ENCODE results near the gene PCBP3. TPM values are rescaled to one million over a fixed set of nuclear protein-coding genes. Genes with fewer than 3 reads are reported as not detected.

Gene PCBP3
- total and polyA plus RNA-seq, 10 of the 15 experiments (the other 5 are each of a cell fraction or from before 2014, with no cell fraction given) = 0.09 to 1.3 (median 0.46) TPM; not detected in 3

GRCh38 chr21:45988366-45989347 is 345.1 kb downstream of the PCBP3 start (continued):
- TF ChIP-seq REST (IDR thresholded peaks at IDR 0.05; ENCODE audit: low read depth, low read length) = no peak

- Histone ChIP-seq H3K4me1 (ENCODE audit: control insufficient read depth, insufficient read depth, low read length) (no peaks in the 10 kb centered on the region), H3K9ac (ENCODE audit: control insufficient read depth, insufficient read depth, low read length) (no peak overlapping the region), H3K27ac (ENCODE audit: control insufficient read depth, insufficient read depth) (no peak overlapping the region), H4K20me1 (ENCODE audit: control insufficient read depth, insufficient read depth) (no peaks in the 10 kb centered on the region), H3K79me2 (ENCODE audit: control insufficient read depth, insufficient read depth, low read length) (no peaks in the 10 kb centered on the region), H3K27me3 (replicated peaks in 1 of 2; ENCODE audit: control insufficient read depth in 2 of 2, insufficient read depth in 2 of 2, low read length in 1 of 2) (no peaks in the 10 kb centered on the region), H3K9me3 (replicated peaks; ENCODE audit: control insufficient read depth, insufficient read depth, low read length) (no peaks in the 10 kb centered on the region), H3K36me3 (ENCODE audit: control insufficient read depth in 2 of 2, insufficient read depth in 2 of 2, low read length in 1 of 2) (no peaks in the 10 kb centered on the region), H3K4me2 (ENCODE audit: control insufficient read depth, insufficient read depth) (no peak overlapping the region), H2AFZ (ENCODE audit: control insufficient read depth, low read depth, low read length) (no peak overlapping the region), H3K4me3 (no peak overlapping the region)
- no peak for DNase-seq (ENCODE audit: low read depth, low spot score)
- no TSS peak for BruUV-seq (replicated peaks)
- CTCF ChIA-PET = no interaction called here
- no peak for ATAC-seq
- intact Hi-C loops (cut with micrococcal nuclease; ENCODE audit: unreplicated experiment) (no loop called here), in situ Hi-C loops (cut with MboI) (no loop called here)
- RAD21 ChIA-PET (ENCODE audit: unreplicated experiment) = no interaction called here
- SMC1A ChIA-PET (ENCODE audit: uncharacterized antibody, unreplicated experiment) = no interaction called here
- no peak for FAIRE-seq
- POLR2A ChIA-PET = no interaction called here
- 45% methylated on average over 15 of the region's 32 CpGs for WGBS (ENCODE audit: insufficient coverage, insufficient replicate concordance, low lambda C conversion rate, missing lambda C conversion rate)
- TF ChIP-seq KDM1A (IDR thresholded peaks at IDR 0.05; ENCODE audit: borderline replicate concordance) (no peak), ZNF24 (IDR thresholded peaks at IDR 0.05) (no peak), ZBED1 (IDR thresholded peaks at IDR 0.05; ENCODE audit: borderline replicate concordance) (no peak), GABPA (IDR thresholded peaks at IDR 0.05; ENCODE audit: low read depth) (no peak), SUZ12 (IDR thresholded peaks at IDR 0.05; ENCODE audit: unreplicated experiment) (no peak), TARDBP (IDR thresholded peaks at IDR 0.05; ENCODE audit: borderline replicate concordance) (no peak), EZH2 (IDR thresholded peaks at IDR 0.05; ENCODE audit: borderline replicate concordance, control insufficient read depth, low read depth, low read length) (no peak), MYB (IDR thresholded peaks at IDR 0.05; ENCODE audit: borderline replicate concordance, low read depth, low read length) (no peak), SREBF1 (IDR thresholded peaks at IDR 0.05; ENCODE audit: low read length) (no peak), EGR1 (IDR thresholded peaks at IDR 0.05; ENCODE audit: borderline replicate concordance in 1 of 2, low read depth in 2 of 2, low read length in 2 of 2) (no peak), YBX1 (IDR thresholded peaks at IDR 0.05) (no peak), ATF7 (IDR thresholded peaks at IDR 0.05; ENCODE audit: low read depth) (no peak), HCFC1 (IDR thresholded peaks at IDR 0.05; ENCODE audit: low read length) (no peak), FOXM1 (IDR thresholded peaks at IDR 0.05; ENCODE audit: low read depth, low read length) (no peak), NFYB (IDR thresholded peaks at IDR 0.05; ENCODE audit: insufficient read depth, low read depth, low read length) (no peak), CREB1 (IDR thresholded peaks at IDR 0.05; ENCODE audit: low read depth) (no peak), FOS (IDR thresholded peaks at IDR 0.05; ENCODE audit: borderline replicate concordance, extremely low read depth, insufficient read length) (no peak), NR2F1 (conservative IDR thresholded peaks at IDR 0.05) (no peak)
Measured at GRCh38 chr21:45989355-45990048, 346.0 kb downstream of the PCBP3 start.

Data from GM12878 (cell line).